NCI-H2029 treated with DMSO at 0.1 percent for 48 hours (cell line): ENCODE data around the gene ZC3H12A.

ENCODE experiments used
- DNase-seq: peaks from one replicate; lab custom pipeline; 2025; lab: John Stamatoyannopoulos, UW

The ZC3H12A gene

GRCh38 chr1:37474046-37474696 is at the start of gene ZC3H12A:
ZC3H12A (plus strand) TSS chr1:37474580; CDS start chr1:37475497, 917 bp downstream.
- peak; percentile 80 for DNase-seq

GRCh38 chr1:37425221-37425620 is 49.2 kb upstream of the ZC3H12A start:
- DNase-seq, result no peak

- no peak for DNase-seq
Observed at GRCh38 chr1:37429029-37429428, 45.4 kb upstream of the ZC3H12A start.

- no peak for DNase-seq
Observed at GRCh38 chr1:37430103-37430985, 44.0 kb upstream of the ZC3H12A start.

GRCh38 chr1:37432716-37433115 is 41.7 kb upstream of the ZC3H12A start:
- no peak for DNase-seq

- DNase-seq, result no peak
Observed at GRCh38 chr1:37433171-37433570, 41.2 kb upstream of the ZC3H12A start.

- DNase-seq, result peak; percentile 82
Observed at GRCh38 chr1:37434292-37435225, 39.8 kb upstream of the ZC3H12A start.

GRCh38 chr1:37437087-37437486 is 37.3 kb upstream of the ZC3H12A start:
- DNase-seq, result no peak

- DNase-seq, result no peak
Observed at GRCh38 chr1:37438037-37438868, 36.1 kb upstream of the ZC3H12A start.

GRCh38 chr1:37438869-37439343 is 35.5 kb upstream of the ZC3H12A start:
- no peak for DNase-seq

- no peak for DNase-seq
Observed at GRCh38 chr1:37439349-37439995, 34.9 kb upstream of the ZC3H12A start.

GRCh38 chr1:37441490-37441889 is 32.9 kb upstream of the ZC3H12A start:
- DNase-seq, result no peak

- DNase-seq, result no peak
Observed at GRCh38 chr1:37442139-37442538, 32.2 kb upstream of the ZC3H12A start.

GRCh38 chr1:37442644-37443043 is 31.7 kb upstream of the ZC3H12A start:
- DNase-seq, result no peak

- no peak for DNase-seq
Observed at GRCh38 chr1:37446874-37447273, 27.5 kb upstream of the ZC3H12A start.

- DNase-seq, result no peak
Observed at GRCh38 chr1:37448185-37448584, 26.2 kb upstream of the ZC3H12A start.

- DNase-seq, result no peak
Observed at GRCh38 chr1:37448691-37449417, 25.5 kb upstream of the ZC3H12A start.

GRCh38 chr1:37449936-37450335 is 24.4 kb upstream of the ZC3H12A start:
- no peak for DNase-seq

GRCh38 chr1:37452416-37452815 is 22.0 kb upstream of the ZC3H12A start:
- no peak for DNase-seq

- no peak for DNase-seq
Observed at GRCh38 chr1:37453647-37454046, 20.7 kb upstream of the ZC3H12A start.
